ENCODE measurements around the gene RNLS.

DNA sequence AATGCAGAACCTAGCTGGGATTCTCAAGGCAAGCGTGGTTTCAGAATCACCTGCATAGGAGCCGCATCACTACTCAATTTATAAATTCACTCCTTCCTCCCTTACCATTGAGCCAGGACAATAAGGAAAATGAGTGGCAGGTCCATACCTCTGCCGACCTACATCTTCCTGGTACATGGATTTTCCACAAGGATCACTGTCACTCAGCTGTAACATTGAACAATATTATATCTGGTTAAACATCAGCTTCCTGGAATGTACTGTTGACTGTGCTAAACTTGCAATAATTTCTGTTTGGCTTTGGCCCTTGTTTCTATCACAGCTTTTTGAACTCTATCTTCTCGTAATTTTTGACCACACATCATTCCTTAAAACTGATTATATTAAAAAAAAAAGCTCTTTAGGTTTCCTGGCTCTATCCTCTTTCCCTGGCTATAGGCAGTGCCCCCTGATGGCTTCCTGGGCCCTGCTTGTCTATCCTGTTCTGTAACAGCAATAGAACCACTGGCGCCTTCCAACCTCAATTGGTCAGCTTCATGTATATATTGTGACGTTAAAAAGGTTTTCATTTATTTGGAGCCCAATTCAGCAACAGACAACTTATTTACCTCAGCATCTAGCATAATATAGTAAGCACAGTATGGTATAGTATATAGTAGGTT lies 59.2 kb downstream of the RNLS start:
- TF ChIP-seq, protein P1, sequence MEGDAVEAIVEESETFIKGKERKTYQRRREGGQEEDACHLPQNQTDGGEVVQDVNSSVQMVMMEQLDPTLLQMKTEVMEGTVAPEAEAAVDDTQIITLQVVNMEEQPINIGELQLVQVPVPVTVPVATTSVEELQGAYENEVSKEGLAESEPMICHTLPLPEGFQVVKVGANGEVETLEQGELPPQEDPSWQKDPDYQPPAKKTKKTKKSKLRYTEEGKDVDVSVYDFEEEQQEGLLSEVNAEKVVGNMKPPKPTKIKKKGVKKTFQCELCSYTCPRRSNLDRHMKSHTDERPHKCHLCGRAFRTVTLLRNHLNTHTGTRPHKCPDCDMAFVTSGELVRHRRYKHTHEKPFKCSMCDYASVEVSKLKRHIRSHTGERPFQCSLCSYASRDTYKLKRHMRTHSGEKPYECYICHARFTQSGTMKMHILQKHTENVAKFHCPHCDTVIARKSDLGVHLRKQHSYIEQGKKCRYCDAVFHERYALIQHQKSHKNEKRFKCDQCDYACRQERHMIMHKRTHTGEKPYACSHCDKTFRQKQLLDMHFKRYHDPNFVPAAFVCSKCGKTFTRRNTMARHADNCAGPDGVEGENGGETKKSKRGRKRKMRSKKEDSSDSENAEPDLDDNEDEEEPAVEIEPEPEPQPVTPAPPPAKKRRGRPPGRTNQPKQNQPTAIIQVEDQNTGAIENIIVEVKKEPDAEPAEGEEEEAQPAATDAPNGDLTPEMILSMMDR (conservative IDR thresholded peaks at IDR 0.05 in 1 of 2, IDR thresholded peaks at IDR 0.05 in 1 of 2; ENCODE audit: extremely low read depth in 1 of 2, insufficient read depth in 1 of 2, low read depth in 1 of 2, low read length in 2 of 2) = no peak
- no peak for TF ChIP-seq EZH2 (IDR thresholded peaks at IDR 0.05; ENCODE audit: borderline replicate concordance, low read length)

All from mammary epithelial cell (primary cell).